ENCODE data around the gene FNBP1L. TPM values are rescaled to one million over a fixed set of nuclear protein-coding genes. Genes with fewer than 3 reads are reported as not detected.

The FNBP1L gene
- polyA plus RNA-seq, 1 donor (not counting 4 experiments of a cell fraction or from before 2014, with no cell fraction given): 22.9 TPM

DNA sequence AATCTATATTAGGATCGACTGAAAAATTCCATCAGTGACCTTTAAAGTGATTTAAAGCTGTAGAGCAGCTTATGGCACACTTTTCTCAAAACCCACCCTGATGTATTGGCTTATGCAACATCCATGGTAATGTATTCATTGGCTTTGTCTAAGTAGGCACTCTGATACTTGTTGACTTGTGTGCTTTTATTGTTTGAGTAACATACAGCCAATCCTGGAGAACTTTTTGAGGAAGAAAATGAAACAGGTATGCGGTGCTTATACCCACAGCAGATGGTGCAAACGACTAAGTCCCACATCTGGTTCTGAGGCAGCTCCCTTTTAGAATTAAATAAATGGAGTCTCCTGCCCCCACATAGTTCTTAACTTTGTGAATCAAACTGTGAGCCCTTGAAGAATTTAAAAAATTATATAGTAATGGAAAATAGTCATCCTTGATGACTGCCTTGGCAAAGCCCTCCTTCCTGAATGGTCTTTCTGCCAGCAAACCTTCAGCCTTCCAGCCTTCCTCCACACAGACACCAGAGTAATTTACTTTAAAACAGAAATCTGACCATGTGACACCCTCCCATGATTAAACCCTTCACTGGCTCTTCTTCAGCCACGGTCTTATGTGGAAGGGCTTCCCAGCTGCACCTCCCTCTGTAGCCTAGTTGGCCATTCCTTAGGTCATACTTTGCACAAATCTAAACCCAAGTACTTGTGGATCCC lies 117.7 kb downstream of the FNBP1L start:
- Histone ChIP-seq H3K9ac (ENCODE audit: control insufficient read depth, extremely low read depth, insufficient read depth, low read length) (no peak overlapping the region), H3K4me3 (ENCODE audit: control insufficient read depth in 2 of 3, extremely low read depth in 1 of 3, insufficient read depth in 2 of 3, low read depth in 1 of 3, low read length in 3 of 3) (no peak overlapping the region), H3K9me1 (ENCODE audit: control insufficient read depth, extremely low read depth, insufficient read depth, low read length) (no peaks in the 10 kb centered on the region), H4K20me1 (ENCODE audit: control insufficient read depth, extremely low read depth, insufficient read depth, low read length) (peaks cover 11% of the 10 kb centered on the region), H3K27me3 (ENCODE audit: control insufficient read depth, extremely low read depth, insufficient read depth, low read length) (no peaks in the 10 kb centered on the region), H3K79me2 (ENCODE audit: control insufficient read depth, insufficient read depth, low read length) (peaks cover 18% of the 10 kb centered on the region), H3K9me3 (ENCODE audit: control insufficient read depth, low read depth, low read length) (no peaks in the 10 kb centered on the region), H3K4me1 (ENCODE audit: control insufficient read depth, extremely low read depth, insufficient read depth, low read length) (peaks cover 6% of the 10 kb centered on the region), H3K36me3 (ENCODE audit: control insufficient read depth in 2 of 2, extremely low read depth in 1 of 2, insufficient read depth in 2 of 2, low read length in 2 of 2) (peaks cover 38 to 62% of the 10 kb centered on the region in 2 experiments), H3K27ac (ENCODE audit: control insufficient read depth, insufficient read depth, low read length) (no peak overlapping the region), H2AFZ (ENCODE audit: control insufficient read depth, low read length) (no peak overlapping the region), H3K4me2 (ENCODE audit: control insufficient read depth, extremely low read depth, insufficient read depth, low read depth, low read length) (no peak overlapping the region)
- TF ChIP-seq EZH2 (IDR thresholded peaks at IDR 0.05; ENCODE audit: low read length): no peak
- TF ChIP-seq, protein P1, sequence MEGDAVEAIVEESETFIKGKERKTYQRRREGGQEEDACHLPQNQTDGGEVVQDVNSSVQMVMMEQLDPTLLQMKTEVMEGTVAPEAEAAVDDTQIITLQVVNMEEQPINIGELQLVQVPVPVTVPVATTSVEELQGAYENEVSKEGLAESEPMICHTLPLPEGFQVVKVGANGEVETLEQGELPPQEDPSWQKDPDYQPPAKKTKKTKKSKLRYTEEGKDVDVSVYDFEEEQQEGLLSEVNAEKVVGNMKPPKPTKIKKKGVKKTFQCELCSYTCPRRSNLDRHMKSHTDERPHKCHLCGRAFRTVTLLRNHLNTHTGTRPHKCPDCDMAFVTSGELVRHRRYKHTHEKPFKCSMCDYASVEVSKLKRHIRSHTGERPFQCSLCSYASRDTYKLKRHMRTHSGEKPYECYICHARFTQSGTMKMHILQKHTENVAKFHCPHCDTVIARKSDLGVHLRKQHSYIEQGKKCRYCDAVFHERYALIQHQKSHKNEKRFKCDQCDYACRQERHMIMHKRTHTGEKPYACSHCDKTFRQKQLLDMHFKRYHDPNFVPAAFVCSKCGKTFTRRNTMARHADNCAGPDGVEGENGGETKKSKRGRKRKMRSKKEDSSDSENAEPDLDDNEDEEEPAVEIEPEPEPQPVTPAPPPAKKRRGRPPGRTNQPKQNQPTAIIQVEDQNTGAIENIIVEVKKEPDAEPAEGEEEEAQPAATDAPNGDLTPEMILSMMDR (optimal IDR thresholded peaks at IDR 0.05 in 1 of 3, IDR thresholded peaks at IDR 0.05 in 1 of 3, conservative IDR thresholded peaks at IDR 0.05 in 1 of 3; ENCODE audit: extremely low read depth in 1 of 3, insufficient read depth in 2 of 3, low read length in 3 of 3): no peak
- dilution Hi-C loops (cut with MboI; ENCODE audit: extremely low pct_ligation_motif_present, low sequenced_read_pairs): no loop called here
- no peak for FAIRE-seq
- DNase-seq (ENCODE audit: low read depth, low spot score): no peak

DNA sequence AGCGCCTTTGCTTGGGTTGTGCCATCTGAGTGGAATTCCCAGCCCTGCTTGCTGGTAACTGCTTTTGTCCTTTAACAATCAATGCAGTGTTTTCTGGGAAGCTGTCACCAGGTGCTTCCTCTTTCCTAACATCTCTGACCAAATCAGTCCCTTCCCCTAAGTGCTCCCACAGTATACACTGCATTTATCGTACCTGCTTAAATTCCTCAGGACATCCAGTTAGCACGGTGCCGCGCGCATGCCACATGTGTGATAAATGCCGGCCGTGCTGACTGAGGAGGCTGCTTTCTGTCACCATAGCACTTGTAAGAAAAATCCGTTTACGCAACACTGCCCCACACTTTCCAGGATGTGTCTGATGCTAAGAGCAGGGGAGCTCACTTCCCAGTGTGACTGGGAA lies 118.3 kb downstream of the FNBP1L start:
- Histone ChIP-seq H3K27me3 (ENCODE audit: control insufficient read depth, extremely low read depth, insufficient read depth, low read length) (no peaks in the 10 kb centered on the region), H4K20me1 (ENCODE audit: control insufficient read depth, extremely low read depth, insufficient read depth, low read length) (peaks cover 11% of the 10 kb centered on the region), H3K4me2 (ENCODE audit: control insufficient read depth, extremely low read depth, insufficient read depth, low read depth, low read length) (no peak overlapping the region), H3K27ac (ENCODE audit: control insufficient read depth, insufficient read depth, low read length) (no peak overlapping the region), H3K9ac (ENCODE audit: control insufficient read depth, extremely low read depth, insufficient read depth, low read length) (no peak overlapping the region), H2AFZ (ENCODE audit: control insufficient read depth, low read length) (no peak overlapping the region), H3K4me1 (ENCODE audit: control insufficient read depth, extremely low read depth, insufficient read depth, low read length) (peaks cover 6% of the 10 kb centered on the region), H3K36me3 (ENCODE audit: control insufficient read depth in 2 of 2, extremely low read depth in 1 of 2, insufficient read depth in 2 of 2, low read length in 2 of 2) (peaks cover 38 to 58% of the 10 kb centered on the region in 2 experiments), H3K9me3 (ENCODE audit: control insufficient read depth, low read depth, low read length) (no peaks in the 10 kb centered on the region), H3K4me3 (ENCODE audit: control insufficient read depth in 2 of 3, extremely low read depth in 1 of 3, insufficient read depth in 2 of 3, low read depth in 1 of 3, low read length in 3 of 3) (no peak overlapping the region), H3K9me1 (ENCODE audit: control insufficient read depth, extremely low read depth, insufficient read depth, low read length) (no peaks in the 10 kb centered on the region), H3K79me2 (ENCODE audit: control insufficient read depth, insufficient read depth, low read length) (peaks cover 18% of the 10 kb centered on the region)
- TF ChIP-seq EZH2 (IDR thresholded peaks at IDR 0.05; ENCODE audit: low read length): no peak
- TF ChIP-seq, protein P1 (optimal IDR thresholded peaks at IDR 0.05 in 1 of 3, IDR thresholded peaks at IDR 0.05 in 1 of 3, conservative IDR thresholded peaks at IDR 0.05 in 1 of 3; ENCODE audit: extremely low read depth in 1 of 3, insufficient read depth in 2 of 3, low read length in 3 of 3): no peak
- dilution Hi-C loops (cut with MboI; ENCODE audit: extremely low pct_ligation_motif_present, low sequenced_read_pairs): no loop called here
- DNase-seq (ENCODE audit: low read depth, low spot score) (no peak), FAIRE-seq (no peak)
